Fibroblast of peridontal ligament (primary cell): ENCODE data around the gene NDUFB7.
"Not testable (repeated sequence)": the region's sequence is repeated elsewhere in the genome, so short reads cannot be mapped to it uniquely, and the experiment has no call there.

Experiments used
- DNase-seq: peaks from one replicate; pipeline ENCODE4 v3.0.0-alpha.2; 2010; ENCODE audit errors: extremely low read depth

NDUFB7 gene

GRCh38 chr19:14570864-14571527, 870 bp downstream of the NDUFB7 start:
- DNase-seq: no peak

- no peak for DNase-seq
Observed at GRCh38 chr19:14567079-14567478, 4.8 kb downstream of the NDUFB7 start.

GRCh38 chr19:14566712-14567077, 5.2 kb downstream of the NDUFB7 start:
- DNase-seq: no peak

DNA sequence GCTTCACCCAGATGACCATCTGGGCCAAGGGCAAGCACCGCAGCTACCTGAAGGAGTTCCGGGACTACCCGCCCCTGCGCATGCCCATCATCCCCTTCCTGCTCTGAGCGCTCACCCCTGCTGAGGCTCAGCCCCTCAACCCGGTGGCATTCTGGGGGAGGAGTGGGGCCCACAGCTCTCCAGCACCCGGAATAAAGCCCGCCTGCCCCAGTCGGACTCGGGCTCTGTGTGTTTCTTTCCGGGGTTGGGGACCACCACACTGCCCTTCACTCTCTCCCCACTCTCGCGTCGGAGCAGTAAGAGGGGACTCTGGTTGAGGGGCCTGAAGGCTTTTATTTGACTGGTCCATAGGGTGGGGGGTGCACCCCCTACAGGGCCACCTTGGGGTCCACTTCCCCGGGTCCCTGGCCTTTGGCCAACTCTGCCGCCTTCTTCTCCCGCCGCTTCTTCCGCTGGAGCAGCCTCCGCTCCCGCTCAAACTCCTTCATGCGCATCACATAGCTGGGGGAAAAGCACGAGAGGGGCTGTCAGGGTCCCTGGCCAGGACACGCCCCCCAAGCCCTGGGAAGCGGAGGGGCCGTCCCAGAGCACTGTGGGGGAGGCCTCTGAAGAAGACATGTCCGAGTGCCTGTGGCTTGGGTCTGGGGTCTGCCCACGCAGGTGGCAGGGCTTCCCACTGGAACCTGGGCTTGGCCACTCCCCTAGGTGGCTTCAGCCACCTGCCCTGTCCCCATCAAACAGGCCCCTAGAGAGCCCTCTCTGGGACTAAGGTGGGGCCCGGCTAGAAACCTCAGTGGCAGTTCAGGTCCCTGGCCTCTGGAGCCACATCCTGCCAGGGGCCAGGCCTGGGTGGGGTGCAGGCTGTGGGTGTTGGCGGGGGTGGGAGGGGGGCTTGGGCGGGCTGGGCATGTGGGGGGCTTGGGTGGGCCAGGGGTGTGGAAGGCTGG, 5.8 kb downstream of the NDUFB7 start:
- DNase-seq: no peak

DNA sequence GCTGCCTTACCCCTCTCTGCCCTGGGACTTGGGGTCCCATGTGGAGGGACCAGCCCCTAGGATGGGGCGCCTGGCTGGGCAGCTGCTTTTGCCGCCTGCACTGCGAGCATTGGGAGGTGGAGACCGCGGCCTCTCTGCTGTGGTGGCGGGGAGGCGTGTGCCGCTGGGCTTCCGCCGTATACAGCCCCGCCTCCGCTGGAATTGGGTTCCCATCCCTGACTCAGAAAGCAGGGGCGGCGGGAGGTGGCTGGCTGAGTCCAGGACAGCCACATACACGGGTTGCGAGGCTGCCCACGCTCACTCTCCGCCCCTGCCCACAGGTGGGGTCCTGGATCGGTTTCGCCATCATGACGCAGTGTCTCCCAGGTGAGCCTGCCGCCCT, 6.6 kb downstream of the NDUFB7 start:
- no peak for DNase-seq

GRCh38 chr19:14564652-14565297, 7.1 kb downstream of the NDUFB7 start:
- DNase-seq: not testable (repeated sequence)

DNA sequence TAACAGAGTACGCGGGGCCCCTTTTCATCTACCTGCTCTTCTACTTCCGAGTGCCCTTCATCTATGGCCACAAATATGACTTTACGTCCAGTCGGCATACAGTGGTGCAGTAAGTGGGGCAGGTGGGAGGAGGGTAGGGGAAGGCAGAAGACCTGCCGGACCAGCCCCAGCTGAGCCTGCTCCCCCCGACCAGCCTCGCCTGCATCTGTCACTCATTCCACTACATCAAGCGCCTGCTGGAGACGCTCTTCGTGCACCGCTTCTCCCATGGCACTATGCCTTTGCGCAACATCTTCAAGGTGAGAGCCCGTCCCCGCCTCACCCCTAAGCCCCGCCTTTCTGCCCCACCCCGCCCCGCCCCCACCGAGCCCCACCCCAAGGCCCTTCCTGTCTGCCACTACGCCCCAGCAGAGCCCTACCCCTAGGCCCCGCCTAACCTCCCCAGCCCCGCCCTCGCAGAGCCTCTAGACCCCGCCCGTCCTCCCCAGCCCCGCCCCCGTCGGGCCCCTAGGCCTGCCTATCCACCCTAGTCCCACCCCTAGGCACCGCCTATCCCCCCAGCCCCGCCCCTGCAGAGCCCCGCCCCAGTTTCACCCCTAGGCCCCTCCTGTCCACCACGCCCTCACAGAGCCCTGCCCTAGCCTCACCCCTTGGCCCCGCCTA, 7.7 kb downstream of the NDUFB7 start:
- no peak for DNase-seq

- no peak for DNase-seq
Observed at GRCh38 chr19:14563590-14563926, 8.3 kb downstream of the NDUFB7 start.

DNA sequence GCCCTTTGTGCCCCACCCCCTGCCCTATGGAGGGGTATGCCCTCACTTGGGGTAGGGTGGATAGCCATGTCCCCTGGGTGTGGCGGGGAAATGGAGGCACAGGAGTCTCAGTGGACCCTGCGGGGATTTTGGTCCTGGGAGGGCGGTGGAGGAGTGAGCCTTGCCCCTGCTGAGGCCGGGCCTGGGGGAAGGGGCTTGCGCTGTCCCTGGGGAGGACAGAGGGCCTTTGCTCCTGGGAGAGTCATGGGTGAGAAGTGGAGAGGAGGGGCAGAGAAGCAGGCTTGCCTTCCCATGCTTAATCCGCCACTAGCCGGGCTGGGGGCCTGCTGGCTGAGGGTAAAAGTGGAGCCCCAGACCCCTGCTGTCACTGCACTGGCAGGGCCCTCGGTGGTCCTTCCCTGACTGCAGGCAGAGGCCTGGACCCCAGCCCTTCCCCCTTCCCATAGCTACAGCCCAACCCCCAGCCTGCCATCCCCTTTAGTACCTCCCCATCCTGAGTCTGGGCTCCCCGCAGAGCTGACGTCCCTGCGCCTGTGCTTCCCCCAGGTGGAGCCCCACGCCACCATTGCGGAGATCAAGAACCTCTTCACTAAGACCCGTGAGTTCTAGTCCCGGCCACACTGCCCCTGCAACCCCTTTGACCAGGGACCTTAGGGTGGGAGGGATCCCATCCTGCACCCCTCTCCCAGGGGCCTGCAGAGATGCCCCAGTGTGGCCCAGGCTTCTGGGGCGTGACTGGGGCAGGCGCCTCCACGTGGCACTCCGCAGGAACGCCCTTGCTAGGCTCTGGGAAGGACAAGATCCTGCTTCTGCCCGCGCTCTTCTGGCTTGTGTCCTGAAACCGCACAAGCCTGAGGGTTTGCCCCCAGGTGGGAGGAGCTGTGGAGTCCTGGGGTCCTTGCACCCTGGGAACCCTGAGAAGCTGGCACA, 8.9 kb downstream of the NDUFB7 start:
- DNase-seq: no peak

- peak; percentile 72 for DNase-seq
Observed at GRCh38 chr19:14561847-14562351, 10.0 kb downstream of the NDUFB7 start.

GRCh38 chr19:14561249-14561648, 10.6 kb downstream of the NDUFB7 start:
- no peak for DNase-seq

DNA sequence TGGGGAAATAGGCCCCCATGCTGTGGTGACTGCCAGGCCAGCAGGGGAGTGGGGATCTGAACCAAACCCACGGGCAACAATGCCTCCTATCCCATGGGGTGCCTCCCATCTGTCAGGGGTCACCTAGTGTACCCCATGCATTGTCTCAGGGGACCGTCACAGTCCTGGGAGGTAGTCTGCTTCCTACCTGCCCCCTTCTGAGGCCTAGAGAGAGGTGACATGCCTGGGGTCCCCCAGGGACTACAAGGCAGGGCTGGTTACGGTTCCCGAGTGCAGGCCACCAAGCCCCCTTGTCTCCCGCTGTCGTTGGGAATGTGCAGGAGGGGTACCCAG, 11.1 kb downstream of the NDUFB7 start:
- DNase-seq: no peak

GRCh38 chr19:14559916-14560775, 11.7 kb downstream of the NDUFB7 start:
- no peak for DNase-seq

GRCh38 chr19:14558370-14559066, 13.3 kb downstream of the NDUFB7 start:
- DNase-seq: no peak

DNA sequence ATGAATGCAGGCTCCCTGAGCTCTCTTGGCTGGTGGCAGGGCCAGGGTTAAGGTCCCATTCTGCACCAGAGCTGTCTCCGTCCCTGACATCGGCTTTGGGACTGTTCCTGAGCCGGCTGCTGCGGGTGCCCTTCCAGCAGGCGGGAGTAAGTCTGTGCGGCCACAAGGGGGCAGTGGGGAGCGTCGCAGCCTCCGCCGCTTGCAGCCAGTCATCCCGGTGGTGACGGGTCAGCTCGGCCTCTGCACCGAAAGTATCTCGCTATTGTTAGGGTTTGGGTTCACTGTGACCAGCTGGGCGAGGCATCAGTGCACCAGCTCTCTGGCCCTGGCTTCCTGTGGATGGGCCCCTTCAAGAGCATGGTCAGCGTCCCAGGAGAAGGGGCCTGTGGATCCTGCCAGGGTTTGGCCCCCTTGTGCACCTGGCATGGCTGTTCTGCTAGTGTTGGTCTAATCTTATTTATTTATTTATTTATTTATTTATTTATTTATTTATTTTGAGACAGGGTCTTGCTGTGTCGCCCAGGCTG, 15.1 kb downstream of the NDUFB7 start:
- peak; percentile 78 for DNase-seq

- DNase-seq: no peak
Observed at GRCh38 chr19:14555918-14556661, 15.8 kb downstream of the NDUFB7 start.

DNA sequence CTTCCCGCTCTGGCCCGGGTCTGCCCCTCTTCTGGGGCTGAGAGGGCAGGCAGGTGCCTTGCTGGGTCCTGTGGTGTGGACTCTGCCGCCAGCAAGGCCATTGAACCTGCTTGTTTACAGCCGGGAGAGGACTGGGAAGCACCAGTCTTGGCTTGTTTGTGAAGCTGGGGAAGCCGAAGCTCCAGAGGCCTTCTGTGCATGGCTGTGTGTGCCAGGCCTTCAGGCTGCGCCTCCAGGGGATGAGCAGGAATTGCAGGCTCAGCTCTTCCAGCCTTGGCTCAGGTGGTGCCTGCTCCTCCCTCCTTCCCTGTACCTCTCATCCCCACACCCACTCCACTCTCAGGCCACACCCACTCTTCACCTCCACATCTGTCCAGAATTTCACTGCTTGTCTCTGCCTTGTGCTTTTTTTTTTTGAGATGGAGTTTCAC, 17.5 kb downstream of the NDUFB7 start:
- DNase-seq: no peak

- DNase-seq: no peak
Observed at GRCh38 chr19:14553939-14554243, 18.0 kb downstream of the NDUFB7 start.
